HL-60 (cell line): ENCODE results near the gene RTN4RL2.

Experiments
- DNase-seq, 2 experiments: peaks; one replicate each; pipeline ENCODE4 v3.0.0-alpha.2; 2010 to 2020; ENCODE audit warnings: low read depth in 1 of 2, low spot score in 1 of 2
- H3K27ac ChIP-seq: fragments of 250-450 bp; sonication (Bioruptor Pico); replicated peaks from 2 replicates; pipeline ENCODE4 v1.5.1; 2020; ENCODE audit warnings: mild to moderate bottlenecking, moderate library complexity
- H3K27me3 ChIP-seq: fragments of 250-450 bp; sonication (Bioruptor Pico); 2 replicates; pipeline ENCODE4 v1.5.1; 2021; ENCODE audit warnings: mild to moderate bottlenecking, moderate library complexity; ENCODE audit not compliant: insufficient read depth, poor library complexity, severe bottlenecking
- H3K4me3 ChIP-seq: replicated peaks from 2 replicates; pipeline ENCODE4 v1.5.1; 2011; ENCODE audit warnings: mild to moderate bottlenecking, control low read depth, low read length; ENCODE audit not compliant: insufficient read depth
- GABPA ChIP-seq: IDR thresholded peaks from 2 replicates; pipeline ENCODE4 v1.6.1; 2012; ENCODE audit warnings: low read depth
- POLR2AphosphoS5 ChIP-seq: IDR thresholded peaks from 2 replicates; pipeline ENCODE4 v1.6.1; 2012; ENCODE audit warnings: low read depth
- SPI1 ChIP-seq: IDR thresholded peaks from 2 replicates; pipeline ENCODE4 v1.6.1; 2012; ENCODE audit warnings: low read depth, mild to moderate bottlenecking, borderline replicate concordance
- TF ChIP-seq, protein P1 (sequence below): IDR thresholded peaks from 2 replicates; pipeline ENCODE4 v1.6.1; 2012; ENCODE audit warnings: low read depth; ENCODE audit not compliant: insufficient replicate concordance
- TF ChIP-seq, protein P2 (sequence below): IDR thresholded peaks from one replicate; pipeline ENCODE4 v1.5.1; 2011; ENCODE audit warnings: low read length, control low read depth, inconsistent platforms; ENCODE audit not compliant: insufficient read depth

RTN4RL2 gene

DNA sequence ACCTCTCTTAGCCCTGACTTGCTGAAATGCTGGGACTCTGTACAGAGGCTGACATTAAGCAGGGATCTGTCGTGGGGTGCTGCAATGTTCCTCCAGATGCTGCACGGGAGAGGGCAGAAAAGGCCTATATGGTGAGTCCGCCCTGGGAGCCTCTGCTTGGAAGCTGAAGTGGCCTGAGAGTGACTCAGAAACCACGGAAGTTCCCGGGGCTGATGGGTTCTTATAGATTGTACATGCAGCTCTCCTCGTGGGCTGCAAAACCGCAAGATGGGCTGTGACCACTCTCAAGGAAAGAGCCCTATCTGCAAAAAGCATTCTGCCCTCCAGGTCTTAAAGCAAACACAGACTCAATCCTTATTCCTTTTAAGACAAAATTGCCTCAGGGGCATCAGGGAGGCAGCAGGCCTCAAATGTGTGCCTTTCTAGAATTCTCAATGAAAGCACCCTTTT, 27.6 kb upstream of the RTN4RL2 start:
- peak; percentile 47 to 79 for DNase-seq
- Histone ChIP-seq H3K27me3 (no peaks in the 10 kb centered on the region), H3K4me3 (no peak overlapping the region), H3K27ac (peak overlapping the region; percentile 60)
- no peak for TF ChIP-seq SPI1
- TF ChIP-seq POLR2AphosphoS5 = no peak
- no peak for TF ChIP-seq GABPA
- TF ChIP-seq, protein P1, sequence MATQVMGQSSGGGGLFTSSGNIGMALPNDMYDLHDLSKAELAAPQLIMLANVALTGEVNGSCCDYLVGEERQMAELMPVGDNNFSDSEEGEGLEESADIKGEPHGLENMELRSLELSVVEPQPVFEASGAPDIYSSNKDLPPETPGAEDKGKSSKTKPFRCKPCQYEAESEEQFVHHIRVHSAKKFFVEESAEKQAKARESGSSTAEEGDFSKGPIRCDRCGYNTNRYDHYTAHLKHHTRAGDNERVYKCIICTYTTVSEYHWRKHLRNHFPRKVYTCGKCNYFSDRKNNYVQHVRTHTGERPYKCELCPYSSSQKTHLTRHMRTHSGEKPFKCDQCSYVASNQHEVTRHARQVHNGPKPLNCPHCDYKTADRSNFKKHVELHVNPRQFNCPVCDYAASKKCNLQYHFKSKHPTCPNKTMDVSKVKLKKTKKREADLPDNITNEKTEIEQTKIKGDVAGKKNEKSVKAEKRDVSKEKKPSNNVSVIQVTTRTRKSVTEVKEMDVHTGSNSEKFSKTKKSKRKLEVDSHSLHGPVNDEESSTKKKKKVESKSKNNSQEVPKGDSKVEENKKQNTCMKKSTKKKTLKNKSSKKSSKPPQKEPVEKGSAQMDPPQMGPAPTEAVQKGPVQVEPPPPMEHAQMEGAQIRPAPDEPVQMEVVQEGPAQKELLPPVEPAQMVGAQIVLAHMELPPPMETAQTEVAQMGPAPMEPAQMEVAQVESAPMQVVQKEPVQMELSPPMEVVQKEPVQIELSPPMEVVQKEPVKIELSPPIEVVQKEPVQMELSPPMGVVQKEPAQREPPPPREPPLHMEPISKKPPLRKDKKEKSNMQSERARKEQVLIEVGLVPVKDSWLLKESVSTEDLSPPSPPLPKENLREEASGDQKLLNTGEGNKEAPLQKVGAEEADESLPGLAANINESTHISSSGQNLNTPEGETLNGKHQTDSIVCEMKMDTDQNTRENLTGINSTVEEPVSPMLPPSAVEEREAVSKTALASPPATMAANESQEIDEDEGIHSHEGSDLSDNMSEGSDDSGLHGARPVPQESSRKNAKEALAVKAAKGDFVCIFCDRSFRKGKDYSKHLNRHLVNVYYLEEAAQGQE = no peak
- TF ChIP-seq, protein P2, sequence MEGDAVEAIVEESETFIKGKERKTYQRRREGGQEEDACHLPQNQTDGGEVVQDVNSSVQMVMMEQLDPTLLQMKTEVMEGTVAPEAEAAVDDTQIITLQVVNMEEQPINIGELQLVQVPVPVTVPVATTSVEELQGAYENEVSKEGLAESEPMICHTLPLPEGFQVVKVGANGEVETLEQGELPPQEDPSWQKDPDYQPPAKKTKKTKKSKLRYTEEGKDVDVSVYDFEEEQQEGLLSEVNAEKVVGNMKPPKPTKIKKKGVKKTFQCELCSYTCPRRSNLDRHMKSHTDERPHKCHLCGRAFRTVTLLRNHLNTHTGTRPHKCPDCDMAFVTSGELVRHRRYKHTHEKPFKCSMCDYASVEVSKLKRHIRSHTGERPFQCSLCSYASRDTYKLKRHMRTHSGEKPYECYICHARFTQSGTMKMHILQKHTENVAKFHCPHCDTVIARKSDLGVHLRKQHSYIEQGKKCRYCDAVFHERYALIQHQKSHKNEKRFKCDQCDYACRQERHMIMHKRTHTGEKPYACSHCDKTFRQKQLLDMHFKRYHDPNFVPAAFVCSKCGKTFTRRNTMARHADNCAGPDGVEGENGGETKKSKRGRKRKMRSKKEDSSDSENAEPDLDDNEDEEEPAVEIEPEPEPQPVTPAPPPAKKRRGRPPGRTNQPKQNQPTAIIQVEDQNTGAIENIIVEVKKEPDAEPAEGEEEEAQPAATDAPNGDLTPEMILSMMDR = no peak

DNA sequence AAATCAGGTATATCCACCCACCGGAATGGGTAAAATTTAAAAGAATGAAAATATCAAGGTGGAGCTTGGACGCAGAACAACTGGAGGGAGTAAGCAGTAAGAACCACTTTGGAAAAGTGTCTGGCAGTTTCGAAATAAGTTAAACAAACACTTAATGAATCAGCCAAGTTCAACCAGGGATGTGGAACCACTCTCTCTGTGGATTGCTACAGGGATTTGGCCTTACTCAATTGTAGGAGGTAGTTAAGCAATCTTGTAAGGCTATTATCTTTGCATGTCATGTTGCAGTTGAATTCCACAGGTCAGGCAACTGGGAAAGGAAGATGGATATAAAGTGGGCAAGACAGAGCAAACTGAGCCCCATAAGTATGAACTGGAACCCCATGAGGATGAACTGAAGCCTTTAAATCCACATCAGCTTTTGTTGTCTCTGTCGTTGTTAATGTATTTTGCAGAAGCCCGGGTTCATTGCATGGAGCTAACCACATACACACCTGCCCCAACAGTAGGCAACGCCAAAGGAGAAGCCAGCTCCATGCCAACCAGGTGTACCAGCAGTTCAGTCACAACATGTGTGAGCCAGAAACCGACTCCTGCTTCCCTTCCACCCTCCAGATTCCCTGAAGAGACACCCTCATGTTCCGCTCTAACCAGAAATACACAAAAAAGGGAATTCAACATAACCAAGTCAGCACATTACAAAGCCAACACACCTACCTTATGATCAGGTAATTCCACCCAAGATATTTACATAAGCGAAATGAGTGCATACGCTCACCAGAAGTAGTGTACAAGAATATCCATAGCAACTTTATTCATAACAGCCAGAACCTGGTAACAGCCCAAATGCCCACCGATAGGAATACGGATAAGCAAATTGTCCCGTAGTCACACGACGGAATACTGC, 25.4 kb upstream of the RTN4RL2 start:
- peak; percentile 72 to 89 for DNase-seq
- Histone ChIP-seq H3K4me3 (no peak overlapping the region), H3K27ac (peak overlapping the region; percentile 13), H3K27me3 (no peaks in the 10 kb centered on the region)
- TF ChIP-seq, protein P2 = no peak
- TF ChIP-seq POLR2AphosphoS5 = peak; percentile 33; the same call in 1 of the 2 replicates

DNA sequence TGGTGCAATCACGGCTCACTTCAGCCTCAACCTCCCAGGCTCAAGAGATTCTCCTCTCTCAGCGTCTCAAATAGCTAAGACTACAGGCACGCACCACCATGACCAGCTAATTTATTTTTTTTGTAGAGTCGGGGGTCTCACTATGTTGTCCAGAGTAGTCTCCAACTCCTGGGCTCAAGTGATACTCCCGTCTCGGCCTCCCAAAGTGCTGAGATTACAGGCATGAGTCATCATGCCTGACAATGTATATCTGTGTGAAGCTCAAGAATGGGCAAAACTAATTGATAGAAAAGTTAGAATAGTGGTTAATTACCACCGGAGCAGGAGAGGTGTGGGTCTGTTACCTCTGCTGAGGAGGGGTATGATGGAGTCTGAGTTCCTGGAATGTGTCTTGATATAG, 24.3 kb upstream of the RTN4RL2 start:
- no peak for DNase-seq
- Histone ChIP-seq H3K27ac (no peak overlapping the region), H3K4me3 (no peak overlapping the region), H3K27me3 (no peaks in the 10 kb centered on the region)
- no peak for TF ChIP-seq POLR2AphosphoS5
- no peak for TF ChIP-seq GABPA
- TF ChIP-seq, protein P2 = no peak
- no peak for TF ChIP-seq SPI1
- TF ChIP-seq, protein P1 = no peak
